ENCODE data around the gene SPOCD1.

Gene SPOCD1

DNA sequence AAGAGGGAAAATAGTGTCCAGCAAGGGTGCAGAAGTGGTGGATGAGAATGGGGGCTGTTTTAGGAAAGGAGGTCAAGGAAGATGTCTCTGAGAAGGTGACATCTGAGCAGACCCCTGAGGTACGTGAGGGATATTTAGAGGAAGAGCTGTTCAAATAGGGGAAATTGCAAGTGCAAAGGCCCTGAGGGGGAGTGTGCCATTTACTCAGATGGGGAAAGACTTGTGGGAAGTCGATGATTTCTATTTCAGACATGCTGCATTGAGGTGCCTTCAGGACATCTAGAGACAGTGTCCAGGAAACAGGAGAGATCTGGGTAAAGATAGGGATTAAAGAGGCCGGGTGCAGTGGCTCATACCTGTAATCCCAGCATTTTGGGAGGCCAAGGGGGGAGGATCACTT lies 41.3 kb downstream of the SPOCD1 start:
- no peak for DNase-seq (ENCODE audit: low read depth)
- no peak overlapping the region for H3K4me3 ChIP-seq (replicated peaks; ENCODE audit: low read depth, low read length)
- TF ChIP-seq, protein P1, sequence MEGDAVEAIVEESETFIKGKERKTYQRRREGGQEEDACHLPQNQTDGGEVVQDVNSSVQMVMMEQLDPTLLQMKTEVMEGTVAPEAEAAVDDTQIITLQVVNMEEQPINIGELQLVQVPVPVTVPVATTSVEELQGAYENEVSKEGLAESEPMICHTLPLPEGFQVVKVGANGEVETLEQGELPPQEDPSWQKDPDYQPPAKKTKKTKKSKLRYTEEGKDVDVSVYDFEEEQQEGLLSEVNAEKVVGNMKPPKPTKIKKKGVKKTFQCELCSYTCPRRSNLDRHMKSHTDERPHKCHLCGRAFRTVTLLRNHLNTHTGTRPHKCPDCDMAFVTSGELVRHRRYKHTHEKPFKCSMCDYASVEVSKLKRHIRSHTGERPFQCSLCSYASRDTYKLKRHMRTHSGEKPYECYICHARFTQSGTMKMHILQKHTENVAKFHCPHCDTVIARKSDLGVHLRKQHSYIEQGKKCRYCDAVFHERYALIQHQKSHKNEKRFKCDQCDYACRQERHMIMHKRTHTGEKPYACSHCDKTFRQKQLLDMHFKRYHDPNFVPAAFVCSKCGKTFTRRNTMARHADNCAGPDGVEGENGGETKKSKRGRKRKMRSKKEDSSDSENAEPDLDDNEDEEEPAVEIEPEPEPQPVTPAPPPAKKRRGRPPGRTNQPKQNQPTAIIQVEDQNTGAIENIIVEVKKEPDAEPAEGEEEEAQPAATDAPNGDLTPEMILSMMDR (IDR thresholded peaks at IDR 0.05; ENCODE audit: low read length, missing control alignments): no peak

- TF ChIP-seq, protein P1 (IDR thresholded peaks at IDR 0.05; ENCODE audit: low read length, missing control alignments): no peak
- DNase-seq (ENCODE audit: low read depth): no peak
- no peak overlapping the region for H3K4me3 ChIP-seq (replicated peaks; ENCODE audit: low read depth, low read length)
These were observed 42.0 kb downstream of the SPOCD1 start for GRCh38 chr1:31773861-31774260.

- TF ChIP-seq, protein P1 (IDR thresholded peaks at IDR 0.05; ENCODE audit: low read length, missing control alignments): no peak
- no peak overlapping the region for H3K4me3 ChIP-seq (replicated peaks; ENCODE audit: low read depth, low read length)
- no peak for DNase-seq (ENCODE audit: low read depth)
These were observed 43.1 kb downstream of the SPOCD1 start for GRCh38 chr1:31772669-31773248.

DNA sequence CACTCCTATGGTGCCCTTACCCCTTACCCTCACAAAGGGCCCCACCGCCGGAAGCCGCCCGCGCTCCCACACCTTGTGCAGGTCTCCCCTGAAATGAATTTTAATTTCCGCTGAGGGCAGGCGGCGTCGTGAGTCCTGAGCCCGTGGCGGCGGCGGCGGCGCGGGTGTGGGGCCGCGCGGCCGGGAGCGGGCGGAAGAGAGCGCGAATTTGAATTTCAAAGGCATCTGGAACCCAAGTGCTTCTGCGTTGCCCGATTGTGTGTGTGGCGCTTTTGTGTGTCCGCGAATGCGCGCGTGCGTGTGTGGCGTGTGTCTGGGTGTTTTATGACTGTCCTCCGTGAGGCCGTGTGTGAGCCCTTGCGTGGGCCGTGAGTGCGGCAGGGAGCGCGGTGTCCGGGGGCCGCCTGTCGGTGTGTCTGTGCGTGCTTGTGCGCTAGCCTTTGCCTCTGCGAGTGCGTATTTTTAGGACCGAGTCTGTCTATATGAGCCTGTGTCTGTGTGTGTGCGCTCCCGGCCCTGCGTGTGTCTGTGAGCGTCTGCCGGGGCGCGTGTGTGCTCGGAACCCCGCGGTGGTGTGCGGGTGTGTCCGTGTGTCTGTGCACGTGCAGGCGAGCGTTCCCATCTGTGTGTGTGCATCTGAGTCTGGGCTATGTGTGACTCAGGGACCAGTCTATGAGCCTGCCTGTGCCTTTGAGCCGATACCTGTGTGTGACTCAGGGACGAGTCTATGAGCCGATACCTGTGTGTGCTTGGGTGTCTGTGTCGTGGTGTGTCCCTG lies 43.7 kb downstream of the SPOCD1 start:
- H3K4me3 ChIP-seq (replicated peaks; ENCODE audit: low read depth, low read length): no peak overlapping the region

DNA sequence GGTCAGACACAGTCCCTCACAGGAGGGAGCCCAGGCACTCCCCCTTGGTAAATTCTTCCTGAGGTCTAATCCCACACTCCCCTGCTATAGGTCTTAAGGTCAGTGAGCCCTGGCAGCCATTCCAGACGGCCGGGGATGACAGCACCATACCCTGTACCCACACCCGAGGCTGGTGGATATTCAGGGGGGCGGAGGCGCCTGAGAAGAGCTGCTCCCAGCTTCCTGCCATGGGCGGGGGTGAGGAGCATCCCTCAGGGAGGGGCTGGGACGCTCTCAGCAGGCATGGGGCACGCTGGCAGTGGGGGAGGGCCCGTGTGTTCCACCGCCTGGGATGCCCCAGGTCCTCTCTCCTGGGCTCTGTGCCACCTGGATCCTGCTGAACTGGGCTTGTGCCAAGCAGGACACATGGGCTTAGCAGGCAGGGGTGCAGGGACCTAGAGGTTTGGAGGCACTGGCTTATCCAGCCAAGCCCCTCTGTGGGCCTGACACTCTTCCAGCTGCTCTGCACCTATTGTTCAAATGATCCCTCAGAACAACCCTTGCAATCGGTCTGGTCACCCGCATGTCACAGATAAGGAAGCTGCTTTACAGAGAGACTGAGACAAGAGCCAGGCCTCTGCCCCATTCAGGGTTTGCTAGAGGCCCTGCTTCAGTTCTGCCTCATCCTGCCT lies 46.0 kb downstream of the SPOCD1 start:
- H3K4me3 ChIP-seq (replicated peaks; ENCODE audit: low read depth, low read length): no peak overlapping the region
- DNase-seq (ENCODE audit: low read depth): no peak
- TF ChIP-seq, protein P1 (IDR thresholded peaks at IDR 0.05; ENCODE audit: low read length, missing control alignments): no peak

More for the DNA sequence above, 43.7 kb downstream of the SPOCD1 start:
- TF ChIP-seq, protein P1 (IDR thresholded peaks at IDR 0.05; ENCODE audit: low read length, missing control alignments): peak; percentile 7
- DNase-seq (ENCODE audit: low read depth): no peak

- no peak for DNase-seq (ENCODE audit: low read depth)
- no peak overlapping the region for H3K4me3 ChIP-seq (replicated peaks; ENCODE audit: low read depth, low read length)
- TF ChIP-seq, protein P1 (IDR thresholded peaks at IDR 0.05; ENCODE audit: low read length, missing control alignments): no peak
These were observed 46.7 kb downstream of the SPOCD1 start for GRCh38 chr1:31768939-31769704.
